Immature natural killer cell (primary cell): ENCODE results near the gene KCTD16. TPM values are rescaled to one million over a fixed set of nuclear protein-coding genes. Genes with fewer than 3 reads are reported as not detected.
A peak's percentile ranks its signal among the peaks of the same experiment; 100 is the strongest.

ENCODE experiments used
- DNase-seq, 3 donors: peaks; one replicate each; pipeline ENCODE4 v3.0.0; 2022; ENCODE audit warnings: mixed read lengths in 1 of 3
- H3K27ac Mint-ChIP-seq, 6 donors: one replicate each; pipeline ENCODE4 v1.8.0; 2020; ENCODE audit warnings: mixed read lengths in 6 of 6, mild to moderate bottlenecking in 5 of 6, inconsistent platforms in 4 of 6, moderate library complexity in 3 of 6
- H3K27me3 Mint-ChIP-seq, 3 donors: one replicate each; pipeline ENCODE4 v1.8.0; 2020 to 2021; ENCODE audit warnings: low read depth in 3 of 3, mild to moderate bottlenecking in 3 of 3, mixed read lengths in 3 of 3, moderate library complexity in 3 of 3, inconsistent platforms in 1 of 3
- H3K36me3 Mint-ChIP-seq, 3 donors: one replicate each; pipeline ENCODE4 v1.8.0; 2020; ENCODE audit warnings: mixed read lengths in 3 of 3, inconsistent platforms in 2 of 3, mild to moderate bottlenecking in 2 of 3
- H3K4me1 Mint-ChIP-seq, 2 donors: one replicate each; pipeline ENCODE4 v1.8.0; 2020; ENCODE audit warnings: inconsistent platforms in 2 of 2, mild to moderate bottlenecking in 2 of 2, mixed read lengths in 2 of 2, moderate library complexity in 1 of 2
- H3K4me3 Mint-ChIP-seq, 5 donors: one replicate each; pipeline ENCODE4 v1.8.0; 2020; ENCODE audit warnings: mild to moderate bottlenecking in 5 of 5, mixed read lengths in 5 of 5, inconsistent platforms in 3 of 5, moderate library complexity in 3 of 5
- H3K9me3 Mint-ChIP-seq, 6 donors: one replicate each; pipeline ENCODE4 v1.8.0; 2020; ENCODE audit warnings: mild to moderate bottlenecking in 6 of 6, mixed read lengths in 6 of 6, inconsistent platforms in 4 of 6, moderate library complexity in 3 of 6
- polyA plus RNA-seq, 3 donors: library from polyadenylated mRNA; unstranded; fragments of 300-500 nt; fragmentation: Illumina TruSeq; gene quantifications; one replicate each; pipeline ENCODE4 v1.2.3, GENCODE V29; 2021

The KCTD16 gene
- polyA plus RNA-seq, 3 donors from 2014 or later, result 0.34 TPM; not detected in 2

DNA sequence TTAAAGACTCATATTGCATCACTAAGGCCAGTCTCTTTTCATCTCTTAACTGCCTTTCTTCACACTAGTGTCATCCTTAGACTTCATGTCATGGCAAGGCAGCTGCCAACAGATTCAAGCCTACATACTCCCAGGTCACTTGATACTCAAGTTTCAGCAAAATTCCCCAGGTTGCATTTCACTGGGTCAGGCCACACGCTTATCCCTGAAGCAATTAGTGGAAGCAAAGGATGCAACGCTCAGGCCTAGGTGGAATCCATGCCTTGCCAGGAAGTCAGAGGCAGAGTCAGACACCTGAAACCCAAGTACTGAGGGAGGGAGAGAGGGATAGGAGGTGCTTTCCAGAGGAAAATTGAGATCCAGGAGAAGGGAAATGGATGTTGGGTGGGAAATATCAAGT, 29.1 kb upstream of the KCTD16 start:
- H3K4me3 Mint-ChIP-seq, result no peak overlapping the region
- H3K27me3 Mint-ChIP-seq, result peaks cover 2 to 15% (median 4%) of the 10 kb centered on the region in 3 donors
- no peak for DNase-seq
- H3K9me3 Mint-ChIP-seq, result peaks cover 0 to 2% (median 0%) of the 10 kb centered on the region in 6 donors
- no peaks in the 10 kb centered on the region for H3K4me1 Mint-ChIP-seq
- H3K36me3 Mint-ChIP-seq, result no peaks in the 10 kb centered on the region
- H3K27ac Mint-ChIP-seq, result no peak overlapping the region

DNA sequence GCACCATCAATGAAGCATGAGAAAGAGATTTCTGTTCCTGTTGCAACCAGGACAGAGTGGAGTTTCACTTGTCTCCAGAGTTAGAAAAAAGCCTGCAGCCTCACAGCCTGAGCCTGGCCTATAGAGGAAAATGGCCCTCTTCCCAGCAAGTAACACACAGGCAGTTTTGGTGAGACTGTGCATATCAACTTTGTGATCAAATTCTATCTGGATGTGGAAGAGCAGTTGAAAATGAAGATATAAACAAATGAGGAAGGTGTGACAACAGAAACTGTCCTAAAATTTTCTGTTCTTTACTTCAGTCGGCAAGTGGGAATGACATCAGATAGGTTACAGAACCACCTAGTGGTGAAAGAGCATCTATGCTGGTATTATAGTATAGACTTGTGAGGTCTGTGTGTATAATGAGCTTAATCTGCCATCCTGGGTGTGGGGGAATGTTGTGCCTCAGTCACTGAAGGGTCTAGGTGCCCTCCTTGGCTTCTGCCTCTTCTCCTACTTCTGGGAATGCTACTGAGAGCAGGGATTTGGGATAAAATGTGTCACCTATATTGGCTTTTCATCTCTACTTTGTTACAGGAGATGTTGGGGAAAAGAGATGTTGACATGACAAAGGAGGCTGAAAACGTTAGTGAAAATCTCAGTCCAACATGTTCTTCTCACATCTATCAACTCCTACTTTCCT, 28.4 kb upstream of the KCTD16 start:
- H3K36me3 Mint-ChIP-seq, result no peaks in the 10 kb centered on the region
- H3K27ac Mint-ChIP-seq, result no peak overlapping the region
- H3K4me1 Mint-ChIP-seq, result no peaks in the 10 kb centered on the region
- H3K27me3 Mint-ChIP-seq, result peaks cover 2 to 13% (median 2%) of the 10 kb centered on the region in 3 donors
- H3K4me3 Mint-ChIP-seq, result no peak overlapping the region
- peak in 1 of 3 donors; percentile 7 for DNase-seq
- peaks cover 0 to under 1% (median 0%) of the 10 kb centered on the region in 6 donors for H3K9me3 Mint-ChIP-seq

DNA sequence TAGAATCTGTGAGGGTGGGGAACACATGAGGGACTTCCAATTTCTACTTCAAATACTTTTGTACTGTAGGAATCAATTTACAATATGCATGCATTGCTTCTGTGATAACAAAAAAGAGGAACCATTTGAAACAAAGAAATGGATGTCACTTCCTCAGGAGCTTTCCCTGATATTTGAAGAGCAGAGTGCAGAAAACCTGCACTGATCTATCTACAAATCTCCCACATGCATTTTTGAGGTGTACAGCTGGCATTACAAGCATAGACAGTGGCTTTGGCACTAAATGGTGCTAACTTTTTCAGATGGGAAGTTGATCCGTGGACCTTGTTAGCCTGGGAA, 27.9 kb upstream of the KCTD16 start:
- no peak overlapping the region for H3K27ac Mint-ChIP-seq
- H3K27me3 Mint-ChIP-seq, result peaks cover 0 to 13% (median 2%) of the 10 kb centered on the region in 3 donors
- H3K4me1 Mint-ChIP-seq, result no peaks in the 10 kb centered on the region
- H3K36me3 Mint-ChIP-seq, result no peaks in the 10 kb centered on the region
- no peak overlapping the region for H3K4me3 Mint-ChIP-seq
- H3K9me3 Mint-ChIP-seq, result no peaks in the 10 kb centered on the region
- DNase-seq, result no peak

- no peaks in the 10 kb centered on the region for H3K9me3 Mint-ChIP-seq
- peaks cover 0 to 13% (median 2%) of the 10 kb centered on the region in 3 donors for H3K27me3 Mint-ChIP-seq
- no peaks in the 10 kb centered on the region for H3K4me1 Mint-ChIP-seq
- no peak for DNase-seq
- no peak overlapping the region for H3K4me3 Mint-ChIP-seq
- no peaks in the 10 kb centered on the region for H3K36me3 Mint-ChIP-seq
- no peak overlapping the region for H3K27ac Mint-ChIP-seq
Measured at GRCh38 chr5:144143625-144144024, 27.0 kb upstream of the KCTD16 start.

DNA sequence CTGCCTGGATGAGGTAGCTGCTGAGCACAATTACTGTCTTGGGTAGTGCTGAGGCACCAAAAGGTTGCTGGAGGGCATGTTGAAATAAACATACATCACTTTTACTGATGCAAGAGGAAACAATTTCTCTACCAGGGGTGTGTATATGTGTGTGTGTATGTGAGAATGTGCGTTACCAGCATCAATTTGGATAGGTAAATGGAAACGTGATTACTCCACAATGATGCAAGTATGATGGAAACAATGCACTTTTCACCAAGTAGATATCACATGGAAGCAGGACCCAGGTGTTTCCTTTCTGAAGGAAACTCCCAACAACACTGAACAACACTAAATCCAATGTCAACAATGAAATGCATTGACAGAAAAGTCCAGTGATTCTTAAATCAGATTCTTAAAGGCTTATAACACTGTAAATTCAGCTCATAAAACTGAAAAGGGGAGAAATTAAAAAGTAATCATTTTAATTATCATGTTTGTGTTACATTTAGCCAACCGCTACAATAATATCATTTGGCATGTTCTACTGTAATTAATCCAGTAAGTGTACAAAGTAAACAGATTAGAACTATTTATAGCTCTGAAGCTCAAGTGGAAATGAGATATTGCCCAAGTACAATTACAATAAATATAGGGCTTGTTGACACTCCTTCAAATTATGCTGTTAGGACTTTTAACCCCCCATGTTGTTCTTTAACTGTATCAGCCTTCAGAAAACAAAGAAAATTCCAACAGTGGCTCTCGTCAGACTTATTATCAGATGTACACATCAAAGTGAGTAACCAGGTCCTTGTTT, 25.5 kb upstream of the KCTD16 start:
- Mint-ChIP-seq H3K36me3 (no peaks in the 10 kb centered on the region), H3K27me3 (peaks cover 0 to 13% (median 2%) of the 10 kb centered on the region in 3 donors), H3K9me3 (no peaks in the 10 kb centered on the region), H3K4me1 (no peaks in the 10 kb centered on the region), H3K27ac (no peak overlapping the region), H3K4me3 (no peak overlapping the region)
- no peak for DNase-seq

- Mint-ChIP-seq H3K4me3 (no peak overlapping the region), H3K27ac (no peak overlapping the region), H3K9me3 (no peaks in the 10 kb centered on the region), H3K36me3 (no peaks in the 10 kb centered on the region), H3K4me1 (no peaks in the 10 kb centered on the region), H3K27me3 (peaks cover 0 to 2% (median 2%) of the 10 kb centered on the region in 3 donors)
- no peak for DNase-seq
Measured at GRCh38 chr5:144151026-144151425, 19.6 kb upstream of the KCTD16 start.

GRCh38 chr5:144156767-144157171, 13.9 kb upstream of the KCTD16 start:
- no peak for DNase-seq
- H3K4me1 Mint-ChIP-seq, result no peaks in the 10 kb centered on the region
- H3K4me3 Mint-ChIP-seq, result no peak overlapping the region
- H3K27me3 Mint-ChIP-seq, result peaks cover 0 to 1% (median 0%) of the 10 kb centered on the region in 3 donors
- H3K9me3 Mint-ChIP-seq, result no peaks in the 10 kb centered on the region
- H3K36me3 Mint-ChIP-seq, result peaks cover 8 to 11% (median 10%) of the 10 kb centered on the region in 3 donors
- peak overlapping the region in 2 of 6 donors; percentile 13 to 24 for H3K27ac Mint-ChIP-seq

DNA sequence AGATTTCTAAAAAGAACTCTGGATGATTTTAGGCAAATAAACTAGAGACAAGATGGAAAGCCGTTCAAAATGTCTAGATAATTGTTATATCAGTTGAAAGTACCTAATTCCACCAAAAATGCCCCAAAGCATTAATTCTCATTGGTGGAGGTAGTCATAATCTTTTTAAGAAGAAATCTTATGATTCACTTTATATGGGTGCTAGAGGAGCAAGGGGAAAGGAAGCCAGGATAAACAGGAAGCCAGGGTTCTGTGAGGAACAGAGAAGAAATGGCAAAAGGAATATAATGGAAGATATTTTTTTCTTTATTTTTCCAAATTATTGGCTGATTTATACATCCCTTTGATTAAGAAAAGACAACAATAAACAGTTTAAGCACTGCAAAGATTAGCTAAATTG, 8.0 kb upstream of the KCTD16 start:
- Mint-ChIP-seq H3K27me3 (peaks cover 0 to 1% (median 0%) of the 10 kb centered on the region in 3 donors), H3K27ac (no peak overlapping the region), H3K4me3 (no peak overlapping the region), H3K4me1 (peaks cover 0 to 10% of the 10 kb centered on the region in 2 donors), H3K36me3 (peaks cover 16 to 45% (median 33%) of the 10 kb centered on the region in 3 donors), H3K9me3 (no peaks in the 10 kb centered on the region)
- DNase-seq, result no peak

DNA sequence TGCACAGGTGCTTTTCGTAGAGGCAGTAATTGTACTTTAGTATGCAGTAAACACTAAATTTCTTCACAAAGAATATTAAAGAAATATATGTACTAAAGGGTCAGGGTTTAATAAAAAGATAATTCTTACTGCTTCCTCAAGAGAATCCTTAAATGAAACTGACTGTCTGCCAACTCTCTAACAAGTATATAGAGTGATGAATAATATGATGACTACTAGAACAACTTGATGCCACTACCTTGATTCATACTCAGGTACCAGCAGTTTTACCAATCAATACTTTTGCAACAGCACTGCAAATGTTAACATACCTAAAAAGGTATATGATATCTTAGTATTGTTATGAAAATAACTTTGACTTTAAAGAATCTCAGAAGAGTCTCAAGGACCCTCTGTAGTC, 4.0 kb upstream of the KCTD16 start:
- peaks cover 0 to 6% (median 5%) of the 10 kb centered on the region in 3 donors for H3K27me3 Mint-ChIP-seq
- no peak overlapping the region for H3K4me3 Mint-ChIP-seq
- no peaks in the 10 kb centered on the region for H3K9me3 Mint-ChIP-seq
- peaks cover 31 to 45% of the 10 kb centered on the region in 2 donors for H3K4me1 Mint-ChIP-seq
- DNase-seq, result no peak
- H3K36me3 Mint-ChIP-seq, result peaks cover 5 to 45% (median 24%) of the 10 kb centered on the region in 3 donors
- H3K27ac Mint-ChIP-seq, result no peak overlapping the region

GRCh38 chr5:144167998-144168397, 2.7 kb upstream of the KCTD16 start:
- H3K9me3 Mint-ChIP-seq, result no peaks in the 10 kb centered on the region
- peak overlapping the region in 1 of 5 donors; percentile 61 for H3K4me3 Mint-ChIP-seq
- H3K4me1 Mint-ChIP-seq, result peaks cover 31 to 45% of the 10 kb centered on the region in 2 donors
- no peak overlapping the region for H3K27ac Mint-ChIP-seq
- peaks cover 0 to 33% (median 12%) of the 10 kb centered on the region in 3 donors for H3K36me3 Mint-ChIP-seq
- no peak for DNase-seq
- H3K27me3 Mint-ChIP-seq, result peaks cover 3 to 6% (median 5%) of the 10 kb centered on the region in 3 donors

DNA sequence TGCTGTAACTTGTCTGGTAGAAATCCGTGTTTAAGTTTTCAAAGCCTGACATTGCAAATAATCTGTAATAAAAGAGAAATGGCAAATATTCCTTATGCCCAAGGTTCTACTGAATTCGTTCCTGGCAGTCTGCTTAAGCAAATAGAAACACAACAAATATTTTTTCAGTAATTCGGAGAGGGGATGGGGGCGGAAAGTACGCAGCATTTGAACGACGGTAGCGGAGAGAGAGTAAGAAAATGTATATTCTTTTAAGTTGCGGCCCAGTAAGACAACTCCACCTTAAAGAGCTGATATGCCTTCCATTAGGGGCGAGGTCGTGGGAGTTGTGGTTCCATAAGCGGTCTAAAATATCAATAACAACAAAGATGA, 783 bp upstream of the KCTD16 start:
- Mint-ChIP-seq H3K27me3 (peaks cover 6 to 10% (median 7%) of the 10 kb centered on the region in 3 donors), H3K9me3 (no peaks in the 10 kb centered on the region), H3K4me1 (peaks cover 31 to 45% of the 10 kb centered on the region in 2 donors), H3K4me3 (peak overlapping the region; percentile 87 to 95 (median 93)), H3K36me3 (peaks cover 0 to 23% (median 7%) of the 10 kb centered on the region in 3 donors), H3K27ac (peak overlapping the region; percentile 88 to 93 (median 90))
- no peak for DNase-seq

GRCh38 chr5:144173766-144174165, 3.1 kb downstream of the KCTD16 start:
- H3K9me3 Mint-ChIP-seq, result no peaks in the 10 kb centered on the region
- H3K4me3 Mint-ChIP-seq, result no peak overlapping the region
- no peak overlapping the region for H3K27ac Mint-ChIP-seq
- no peak for DNase-seq
- peaks cover 31 to 34% of the 10 kb centered on the region in 2 donors for H3K4me1 Mint-ChIP-seq
- H3K27me3 Mint-ChIP-seq, result peaks cover 8 to 10% (median 9%) of the 10 kb centered on the region in 3 donors
- H3K36me3 Mint-ChIP-seq, result peaks cover 0 to 2% (median 0%) of the 10 kb centered on the region in 3 donors

GRCh38 chr5:144177548-144177947, 6.9 kb downstream of the KCTD16 start:
- Mint-ChIP-seq H3K4me3 (no peak overlapping the region), H3K27me3 (peaks cover 2 to 10% (median 4%) of the 10 kb centered on the region in 3 donors), H3K9me3 (peaks cover 0 to 2% (median 0%) of the 10 kb centered on the region in 6 donors), H3K36me3 (no peaks in the 10 kb centered on the region), H3K4me1 (peaks cover 6 to 8% of the 10 kb centered on the region in 2 donors), H3K27ac (peak overlapping the region in 1 of 6 donors; percentile 4)
- no peak for DNase-seq

GRCh38 chr5:144179226-144179625, 8.6 kb downstream of the KCTD16 start:
- Mint-ChIP-seq H3K36me3 (no peaks in the 10 kb centered on the region), H3K27ac (no peak overlapping the region), H3K4me1 (peaks cover 8 to 10% of the 10 kb centered on the region in 2 donors), H3K9me3 (peaks cover 0 to 2% (median 0%) of the 10 kb centered on the region in 6 donors), H3K27me3 (peaks cover 2 to 4% (median 2%) of the 10 kb centered on the region in 3 donors), H3K4me3 (no peak overlapping the region)
- no peak for DNase-seq
